ENCODE data around the gene CLASP1.
"Not testable (repeated sequence)": the region's sequence is repeated elsewhere in the genome, so short reads cannot be mapped to it uniquely, and the experiment has no call there.

Gene CLASP1

DNA sequence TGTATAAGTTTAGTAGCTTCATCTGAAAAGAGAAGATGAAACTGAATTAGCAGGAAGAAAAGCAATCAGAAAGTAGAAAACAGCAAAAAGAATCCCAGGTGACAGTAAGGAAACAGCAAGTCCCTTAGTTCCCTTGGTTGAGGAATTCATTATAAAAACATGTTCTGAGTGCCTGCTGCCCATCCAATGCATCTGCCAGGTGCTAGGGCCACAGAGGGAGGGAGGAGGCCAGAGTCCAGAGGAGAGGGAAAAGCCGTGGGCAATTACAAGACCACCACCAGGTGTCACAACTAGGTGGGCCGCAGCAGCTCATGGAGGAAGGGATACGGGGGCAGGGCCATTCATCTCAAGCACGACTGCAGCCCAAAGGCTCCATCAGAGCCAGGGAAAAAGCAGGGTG lies 308.3 kb downstream of the CLASP1 start:
- FAIRE-seq, result no peak

DNA sequence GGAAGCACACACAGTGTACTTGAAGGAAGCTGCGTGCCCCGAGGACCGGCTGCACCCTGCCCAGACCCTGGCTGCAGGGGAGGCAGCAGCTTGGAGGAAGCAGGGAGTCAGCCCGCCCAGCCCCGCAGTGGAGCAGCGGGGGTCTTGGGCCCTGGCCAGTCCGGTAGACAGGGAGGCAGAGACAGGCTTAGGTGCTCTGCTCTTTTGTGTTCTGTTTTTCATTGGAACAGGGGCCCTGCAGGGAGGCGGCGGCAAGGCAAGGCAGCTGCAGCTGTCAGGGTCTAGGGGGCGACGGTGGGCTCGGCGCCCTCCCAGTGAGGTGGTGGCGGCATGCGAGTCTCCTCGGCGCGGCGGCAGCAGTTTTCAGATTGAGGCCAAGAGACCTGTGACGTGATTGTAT lies 311.0 kb downstream of the CLASP1 start:
- no peak for FAIRE-seq

DNA sequence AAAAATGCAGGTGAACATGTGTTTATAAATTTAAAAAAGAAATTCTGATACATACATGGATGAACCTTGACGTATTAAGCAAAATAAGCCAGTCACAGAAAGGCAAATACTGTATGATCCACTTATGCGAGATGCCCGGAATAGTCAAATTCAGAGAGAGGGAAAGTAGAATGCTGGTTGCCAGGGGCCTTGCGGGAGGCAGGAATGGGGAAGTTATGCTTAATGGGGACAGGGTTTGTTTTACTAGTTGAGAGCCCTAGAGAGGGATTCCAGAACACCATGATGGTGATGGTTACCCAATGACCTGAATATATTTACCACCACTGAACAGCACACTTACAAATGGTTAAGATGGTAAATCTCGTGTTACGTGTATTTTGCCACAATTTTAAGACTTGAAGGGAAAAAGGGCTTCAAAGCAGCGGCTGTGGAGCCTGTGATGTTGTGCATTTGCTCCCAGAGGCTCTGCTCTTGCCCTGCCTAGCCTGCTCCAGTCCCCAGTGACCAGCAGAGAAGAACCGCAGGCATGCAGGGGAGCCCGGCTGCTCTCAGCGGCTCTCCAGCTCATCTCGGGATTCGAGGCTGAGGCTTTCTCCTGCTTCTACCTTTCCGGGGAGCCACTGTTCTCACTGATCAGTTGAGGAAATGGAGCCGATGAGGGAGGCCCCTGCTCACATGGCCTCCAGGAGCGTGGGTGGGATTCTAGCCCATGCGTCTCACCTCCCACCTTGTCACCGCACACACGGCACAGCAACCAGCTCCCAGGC lies 312.6 kb downstream of the CLASP1 start:
- FAIRE-seq, result no peak

DNA sequence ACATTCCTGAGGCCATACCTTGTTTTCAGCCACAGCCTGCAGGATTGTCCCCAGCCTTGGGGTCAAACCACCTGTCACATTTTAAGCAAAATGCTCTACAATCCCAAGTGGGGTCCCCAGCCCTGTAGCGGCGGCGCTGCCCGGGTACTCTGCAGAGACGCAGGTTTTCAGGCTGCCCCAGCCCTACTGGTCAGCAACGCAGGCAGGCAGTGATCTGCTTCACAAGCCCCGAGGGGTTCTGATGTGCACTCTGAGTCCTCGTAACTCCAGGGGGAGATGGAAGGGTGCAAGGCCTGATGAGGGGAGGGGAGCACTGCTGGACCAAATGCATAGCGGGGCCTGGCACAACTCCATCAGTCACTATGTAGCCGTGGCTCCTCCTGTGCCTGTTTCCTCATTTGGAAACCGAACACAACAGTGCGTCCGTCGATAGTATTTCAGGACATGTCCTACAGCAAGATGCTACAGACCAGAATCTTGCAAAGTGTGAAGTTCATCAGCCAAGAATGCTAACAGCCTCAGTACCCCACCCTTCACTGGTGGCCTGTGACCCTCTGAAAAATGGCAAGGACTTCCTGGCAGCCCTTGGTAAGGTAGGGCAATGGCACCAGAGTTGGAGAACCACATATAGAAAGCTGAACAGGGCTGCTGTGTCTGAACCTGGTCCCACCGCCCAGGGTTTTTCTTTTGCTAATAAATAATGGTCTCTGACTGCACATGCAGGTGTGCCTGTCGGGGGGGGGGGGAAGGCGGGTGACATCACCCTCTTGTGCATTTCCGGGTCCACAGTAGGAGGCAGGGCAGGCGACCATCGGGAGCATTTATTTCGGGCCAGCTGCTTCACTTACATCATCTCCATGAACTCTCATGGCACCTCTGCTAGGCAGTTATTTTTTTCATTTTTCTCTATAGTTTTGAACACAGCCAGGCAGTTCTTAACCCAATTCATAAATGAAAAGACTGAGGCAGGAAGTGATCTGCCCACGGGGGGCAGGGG lies 313.7 kb downstream of the CLASP1 start:
- no peak for FAIRE-seq

DNA sequence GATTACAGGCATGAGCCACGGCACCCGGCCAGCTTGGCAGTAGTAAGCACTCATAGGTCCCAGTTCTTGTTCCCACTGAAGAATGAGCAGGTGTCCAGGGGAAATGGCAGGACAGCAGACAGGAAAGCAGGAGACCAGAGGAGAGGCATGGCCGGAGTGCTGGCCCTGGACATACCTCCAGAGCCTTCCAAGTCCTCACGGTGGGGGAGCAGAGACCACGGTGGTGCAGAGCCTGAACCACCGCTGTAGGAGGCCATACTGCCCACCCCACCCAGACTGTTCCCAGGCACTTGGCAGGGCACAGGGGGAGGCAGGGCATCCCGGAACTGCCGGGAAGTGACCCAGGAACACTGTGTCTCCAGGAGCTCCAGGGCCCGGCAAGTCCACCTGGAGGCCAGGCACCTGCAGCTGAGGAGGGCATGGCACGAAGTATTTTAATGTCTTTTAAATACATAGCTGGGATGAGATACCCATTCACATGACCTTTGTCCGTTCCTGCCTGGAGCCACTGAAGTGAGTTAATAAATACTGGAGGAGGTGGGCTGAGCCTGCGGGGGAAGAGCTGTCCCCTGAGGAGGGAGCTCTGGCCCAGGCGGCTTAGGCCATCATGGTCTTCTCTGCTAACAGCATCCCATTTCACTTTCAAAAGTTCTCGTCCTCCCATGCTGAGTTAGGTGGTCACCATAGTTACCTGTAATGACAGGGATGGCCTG lies 314.5 kb downstream of the CLASP1 start:
- FAIRE-seq, result no peak

DNA sequence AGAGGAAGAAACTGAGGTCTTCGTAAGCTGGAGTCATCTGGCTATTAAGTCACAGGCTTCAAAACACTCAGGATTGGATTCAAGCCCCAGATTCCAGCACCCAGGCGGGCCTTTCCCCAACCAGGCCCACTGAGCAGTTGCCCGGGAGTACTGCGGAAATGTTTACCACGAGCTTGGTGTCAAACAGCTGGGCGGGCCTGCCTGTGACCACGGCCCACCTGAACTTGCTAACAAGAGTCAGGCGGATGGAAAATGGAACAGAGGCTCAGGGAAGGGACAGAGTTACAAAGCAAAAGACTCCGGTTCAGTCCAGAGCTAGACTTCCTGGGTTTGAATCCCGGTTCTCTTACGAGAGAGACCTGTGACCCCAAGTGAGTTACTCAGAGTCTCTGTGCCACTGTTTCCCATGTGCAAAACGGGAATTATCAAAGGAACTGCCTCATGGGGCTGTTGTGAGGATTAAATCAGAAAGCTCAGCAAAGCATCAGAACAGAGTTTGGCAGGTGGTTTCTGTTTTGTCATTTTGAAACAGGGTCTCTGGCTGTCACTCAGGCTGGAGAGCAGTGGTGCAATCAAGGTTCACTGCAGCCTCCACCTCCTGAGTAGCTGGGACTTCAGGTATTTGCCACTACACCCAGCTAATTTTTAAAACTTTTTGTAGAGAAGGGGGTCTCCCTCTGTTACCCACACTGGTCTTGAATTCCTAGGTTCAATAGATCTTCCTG lies 315.3 kb downstream of the CLASP1 start:
- FAIRE-seq, result no peak

DNA sequence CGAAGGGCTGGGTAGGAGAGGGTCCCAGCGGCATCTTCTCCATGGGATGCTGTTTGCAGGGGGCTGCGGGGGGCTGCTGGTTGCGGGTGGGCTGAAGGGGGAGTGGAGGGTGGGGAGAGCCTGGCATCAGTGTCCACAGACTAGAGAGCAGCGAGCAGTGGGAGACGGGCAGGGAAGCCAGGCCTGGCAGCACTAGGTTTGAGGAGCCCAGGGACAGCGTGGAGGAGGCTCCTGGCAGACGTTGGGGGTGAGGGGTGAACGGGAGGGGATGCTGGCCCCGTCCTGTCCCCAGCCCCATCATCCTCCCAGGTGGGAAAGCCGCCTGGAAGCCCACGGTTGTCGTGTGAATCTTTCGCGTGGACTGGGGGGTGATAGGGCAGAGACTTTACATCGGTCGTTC lies 316.0 kb downstream of the CLASP1 start:
- no peak for FAIRE-seq

DNA sequence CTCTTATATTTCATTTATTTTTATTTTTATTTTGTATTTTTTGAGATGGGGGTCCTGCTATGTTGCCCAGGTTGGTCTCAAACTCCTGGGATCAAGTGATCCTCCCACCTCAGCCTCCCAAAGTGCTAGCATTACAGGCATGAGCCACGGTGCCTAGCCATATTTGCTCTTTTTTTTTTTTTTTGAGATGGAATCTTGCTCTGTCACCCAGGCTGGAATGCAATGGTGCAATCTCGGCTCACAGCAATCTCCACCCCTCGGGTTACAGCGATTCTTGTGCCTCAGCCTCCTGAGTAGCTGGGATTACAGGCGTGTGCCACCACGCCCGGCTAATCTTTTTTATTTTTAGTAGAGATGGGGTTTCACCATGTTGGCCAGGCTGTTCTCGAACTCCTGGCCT lies 317.9 kb downstream of the CLASP1 start:
- not testable (repeated sequence) for FAIRE-seq

DNA sequence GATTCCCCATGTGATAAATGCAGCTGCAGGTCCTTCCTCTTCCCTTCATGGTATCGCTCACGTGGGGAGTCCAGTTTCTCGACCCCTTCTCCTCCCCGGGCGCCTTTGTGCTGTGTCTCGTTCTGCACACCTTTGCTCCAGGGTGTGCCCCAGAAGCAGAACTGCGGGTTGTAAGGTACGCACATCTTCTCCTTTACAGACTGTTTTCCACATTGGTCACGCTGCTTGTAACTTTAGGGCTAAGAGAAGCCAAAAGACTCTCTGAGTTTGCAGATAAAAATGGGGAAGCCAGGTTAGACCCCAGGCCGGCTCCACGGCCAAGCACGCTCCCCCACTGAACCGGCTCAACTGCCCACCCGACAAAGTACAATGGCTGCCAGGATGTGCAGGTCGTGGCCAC lies 318.3 kb downstream of the CLASP1 start:
- FAIRE-seq, result no peak

DNA sequence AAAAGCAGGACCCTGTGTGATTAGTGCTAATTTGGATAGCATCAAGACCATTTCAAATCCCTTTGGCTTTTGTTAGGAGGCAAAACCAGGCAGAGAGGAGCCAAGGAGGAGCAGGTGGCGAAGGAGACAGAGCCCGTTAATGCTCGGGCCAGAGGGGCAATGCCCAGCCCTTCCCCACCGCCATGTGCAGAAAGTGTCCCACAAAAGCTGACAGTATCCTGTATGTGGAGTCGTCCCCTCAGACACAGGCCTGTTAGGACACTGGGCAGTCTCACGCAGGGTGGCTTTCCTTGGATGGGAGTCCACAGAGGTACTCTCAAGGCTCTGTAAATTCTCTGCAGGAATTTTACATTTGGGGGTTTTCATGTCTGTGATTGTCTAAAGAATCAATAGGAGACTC lies 319.5 kb downstream of the CLASP1 start:
- FAIRE-seq, result no peak

DNA sequence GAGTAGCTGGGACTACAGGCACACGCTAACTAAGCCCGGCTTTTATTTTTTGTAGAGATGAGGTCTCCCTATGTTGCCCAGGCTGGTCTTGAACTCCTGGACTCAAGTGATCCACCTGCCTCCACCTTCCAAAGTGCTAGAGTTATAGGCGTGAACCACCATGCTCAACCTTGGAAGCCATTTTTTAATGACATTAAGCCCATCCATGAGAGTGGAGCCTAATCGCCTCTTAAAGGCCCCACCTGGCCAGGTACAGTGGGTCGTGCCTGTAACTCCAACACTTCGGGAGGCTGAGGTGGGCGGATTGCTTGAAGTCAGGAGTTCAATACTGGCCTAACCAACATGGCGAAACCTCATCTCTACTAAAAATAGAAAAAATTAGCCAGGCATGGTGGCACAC lies 322.6 kb downstream of the CLASP1 start:
- FAIRE-seq, result no peak

DNA sequence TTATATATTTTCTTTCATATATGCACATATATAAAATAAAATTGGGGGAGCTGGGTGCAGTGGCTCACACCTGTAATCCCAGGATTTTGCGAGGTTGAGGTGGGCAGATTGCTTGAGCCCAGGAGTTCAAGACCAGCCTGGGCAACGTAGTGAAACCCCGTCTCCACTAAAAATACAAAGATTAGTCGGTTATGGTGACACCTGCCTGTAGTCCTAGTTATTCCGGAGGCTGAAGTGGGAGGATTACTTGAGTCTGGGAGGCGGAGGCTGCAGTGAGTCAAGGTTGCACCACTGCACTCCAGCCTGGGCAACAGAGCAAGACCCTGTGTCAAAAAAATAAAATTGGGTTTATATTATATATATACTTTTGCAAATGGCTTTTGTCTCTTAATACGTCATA lies 324.7 kb downstream of the CLASP1 start:
- FAIRE-seq, result no peak

DNA sequence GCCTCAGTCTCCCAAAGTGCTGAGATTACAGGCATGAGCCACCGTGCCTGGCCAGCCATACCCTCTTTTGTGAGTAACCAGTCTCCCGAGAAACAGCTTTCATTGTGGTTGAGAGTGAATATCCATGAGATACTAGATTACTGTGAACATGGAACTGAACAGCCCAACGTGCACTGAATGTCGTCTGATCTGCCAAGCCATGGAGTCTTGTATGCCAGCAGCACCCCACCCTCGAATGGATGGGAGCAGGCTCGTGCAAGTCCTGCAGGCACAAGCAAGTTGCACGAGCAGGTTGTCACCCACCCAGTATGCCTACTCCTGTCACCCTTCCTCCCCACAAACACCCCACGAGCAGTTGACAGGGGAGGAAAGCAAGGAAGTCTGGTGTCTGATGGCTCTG lies 327.8 kb downstream of the CLASP1 start:
- no peak for FAIRE-seq

DNA sequence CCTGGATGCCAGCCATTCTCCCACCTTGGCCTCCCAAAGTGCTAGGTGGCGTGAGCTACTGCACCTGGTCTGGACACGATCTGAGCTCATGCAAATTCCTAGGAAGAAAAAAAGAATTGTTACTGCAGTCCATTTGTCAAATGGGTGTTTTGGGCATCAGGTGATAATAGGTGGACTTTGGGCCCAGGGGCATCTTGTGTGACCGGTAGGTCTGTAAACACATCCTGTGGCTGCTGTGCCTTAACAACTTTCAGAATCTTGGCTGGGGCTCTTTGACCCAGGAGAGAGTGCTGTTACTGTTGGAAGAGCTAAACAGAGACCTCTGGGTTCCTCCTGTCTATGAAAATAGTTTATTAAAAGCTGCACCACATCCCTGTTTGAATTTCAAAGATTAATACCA lies 329.3 kb downstream of the CLASP1 start:
- no peak for FAIRE-seq

DNA sequence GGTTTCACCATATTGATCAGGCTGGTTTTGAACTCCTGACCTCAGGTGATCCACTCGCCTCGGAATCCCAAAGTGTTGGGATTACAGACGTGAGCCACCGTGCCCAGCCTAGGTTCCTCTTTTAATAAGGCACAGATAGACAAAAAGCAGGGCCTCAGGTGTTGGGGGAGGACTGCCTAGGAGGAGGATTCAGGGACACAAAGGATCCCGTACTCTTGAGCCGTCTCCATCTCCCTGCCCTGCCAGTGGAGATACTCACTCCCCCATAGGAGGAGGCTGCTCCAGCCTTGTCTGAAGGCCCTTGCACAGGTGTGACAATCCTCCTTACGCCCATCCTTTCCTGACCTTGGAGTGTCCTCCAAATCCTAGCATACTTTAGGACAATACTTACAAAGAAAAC lies 332.3 kb downstream of the CLASP1 start:
- no peak for FAIRE-seq

DNA sequence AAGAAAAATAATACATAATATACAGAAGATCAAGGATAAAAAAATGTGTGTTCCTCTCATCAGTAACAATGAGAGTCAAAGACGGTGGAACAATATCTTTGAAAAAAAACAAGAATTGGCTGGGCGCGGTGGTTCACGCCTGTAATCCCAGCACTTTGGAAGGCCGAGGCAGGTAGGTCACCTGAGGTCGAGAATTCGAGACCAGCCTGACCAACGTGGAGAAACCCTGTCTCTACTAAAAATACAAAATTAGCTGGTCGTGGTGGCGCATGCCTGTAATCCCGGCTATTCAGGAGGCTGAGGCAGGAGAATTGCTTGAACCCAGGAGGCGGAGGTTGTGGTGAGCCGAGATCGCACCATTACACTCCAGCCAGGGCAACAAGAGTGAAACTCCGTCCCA lies 335.6 kb downstream of the CLASP1 start:
- FAIRE-seq, result not testable (repeated sequence)

DNA sequence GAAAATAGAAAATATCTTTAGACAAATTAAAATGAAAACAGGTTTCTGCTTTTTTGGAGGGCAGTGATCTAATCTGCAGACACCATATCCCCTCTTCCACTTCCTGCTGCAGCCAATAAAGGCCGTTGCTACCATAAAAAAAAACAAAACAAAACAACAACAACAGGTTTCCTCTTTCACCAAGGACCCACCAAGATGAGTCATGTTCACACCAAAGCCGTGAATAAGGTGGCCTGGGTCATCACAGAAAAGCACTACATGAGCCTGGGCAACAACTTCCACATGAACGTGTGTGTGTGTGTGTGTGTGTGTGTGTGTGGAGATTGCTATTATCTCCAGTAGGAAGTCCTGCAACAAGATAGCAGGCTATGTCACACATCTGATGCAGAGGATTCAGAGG lies 339.5 kb downstream of the CLASP1 start:
- FAIRE-seq, result no peak

DNA sequence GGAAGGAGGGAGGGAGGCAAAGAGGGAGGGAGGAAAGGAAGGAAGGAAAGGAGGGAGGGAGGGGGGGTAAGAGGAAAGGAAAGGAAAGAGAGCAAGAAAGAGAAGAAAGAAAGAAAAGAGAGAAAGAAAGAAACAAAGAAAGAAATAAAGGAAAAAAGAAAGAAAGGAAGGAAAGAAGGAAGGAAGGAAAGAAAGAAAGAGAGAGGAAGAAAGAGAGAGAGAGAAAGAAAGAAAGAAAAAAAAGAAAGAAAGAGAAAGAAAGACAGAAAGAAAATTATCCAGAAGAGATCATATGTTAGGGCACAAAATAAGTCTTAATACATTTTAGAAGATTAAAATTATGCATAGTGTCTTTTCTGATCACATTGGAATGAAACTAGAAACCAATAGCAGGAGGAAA lies 339.9 kb downstream of the CLASP1 start:
- FAIRE-seq, result no peak

DNA sequence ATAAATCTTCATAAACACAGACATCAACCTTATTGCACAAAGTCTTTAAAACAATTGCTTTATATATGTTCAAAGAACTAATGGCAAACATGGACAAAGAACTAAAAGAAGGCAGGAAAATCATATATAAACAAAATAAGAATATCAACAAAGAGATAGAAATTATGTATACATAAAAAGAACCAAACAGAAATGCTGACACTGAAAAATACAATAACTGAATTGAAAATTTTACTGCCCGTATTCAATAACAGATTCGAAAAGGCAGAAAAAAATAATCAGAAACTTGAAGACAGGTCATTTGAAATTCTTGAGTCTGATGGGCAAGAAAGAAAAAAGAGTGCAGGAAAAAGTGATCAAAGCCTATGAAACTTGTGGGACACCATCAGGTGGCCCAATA lies 342.2 kb downstream of the CLASP1 start:
- FAIRE-seq, result no peak

DNA sequence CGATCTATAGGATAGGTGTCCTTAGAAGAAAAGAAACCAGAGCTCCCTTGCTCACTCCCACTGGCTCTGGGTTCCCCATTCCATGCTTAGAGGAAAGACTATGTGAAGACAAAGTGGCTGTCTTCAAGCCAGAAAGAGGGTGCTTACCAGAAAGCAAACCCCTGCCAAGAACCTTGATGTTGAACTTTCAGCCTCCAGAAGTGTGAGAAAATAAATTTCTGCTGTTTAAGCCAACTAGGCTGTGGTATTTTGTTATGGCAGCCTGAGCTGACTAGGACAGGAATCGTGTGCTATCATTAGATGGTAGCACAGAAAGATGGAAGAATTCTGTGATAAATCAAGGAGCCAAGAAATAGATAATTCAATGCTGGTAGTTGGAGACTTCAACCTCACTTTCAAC lies 344.3 kb downstream of the CLASP1 start:
- no peak for FAIRE-seq

DNA sequence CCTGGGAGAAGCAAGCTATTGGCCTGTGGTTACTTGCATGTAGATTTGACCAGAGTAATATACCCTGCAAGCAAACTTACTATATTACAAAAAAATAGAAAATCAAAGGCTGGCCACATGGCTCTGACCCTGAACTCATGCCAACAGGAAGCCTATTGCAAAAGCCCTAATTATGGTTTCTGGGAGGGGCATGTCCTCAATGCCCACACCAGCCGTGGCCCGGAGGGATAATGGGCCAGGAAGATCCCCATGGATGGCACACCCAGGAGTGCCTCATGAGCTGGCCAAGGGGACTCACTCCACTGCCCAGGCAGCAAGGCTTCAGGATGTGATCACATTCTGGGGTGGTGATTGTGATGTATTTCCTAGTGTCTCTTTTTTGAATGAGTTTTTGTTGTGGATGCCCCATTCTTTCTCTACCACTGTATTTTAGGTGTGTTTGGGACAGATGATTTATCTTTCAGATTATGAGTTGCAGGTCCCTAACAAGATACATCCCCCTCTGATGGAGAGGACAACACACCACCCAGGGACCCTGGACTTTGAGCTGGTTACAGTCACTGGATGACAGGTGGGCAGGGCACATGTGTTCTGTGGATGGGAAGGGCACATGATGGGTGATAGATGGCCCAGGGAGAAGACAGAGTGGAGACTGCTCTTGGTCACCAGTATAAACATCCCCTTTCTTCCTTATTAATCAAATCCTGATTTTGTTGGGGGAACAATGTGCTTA lies 345.6 kb downstream of the CLASP1 start:
- FAIRE-seq, result no peak

DNA sequence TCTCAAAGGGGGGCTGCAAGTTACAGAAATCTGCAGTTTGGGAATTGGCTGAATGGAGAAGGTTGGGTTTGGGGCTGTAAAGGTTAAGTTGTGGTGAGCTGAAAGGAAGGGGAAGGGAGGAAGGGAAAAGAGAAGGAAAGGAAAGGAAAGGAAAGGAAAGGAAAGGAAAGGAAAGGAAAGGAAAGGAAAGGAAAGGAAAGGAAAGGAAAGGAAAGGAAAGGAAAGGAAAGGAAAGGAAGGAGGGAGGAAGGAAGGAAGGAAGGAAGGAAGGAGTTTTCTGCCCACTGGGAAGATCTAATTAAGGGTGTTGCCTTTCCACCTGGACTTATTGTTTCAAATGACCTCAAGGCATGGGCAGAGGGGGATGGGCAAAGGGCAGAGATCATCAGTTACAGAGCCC lies 348.1 kb downstream of the CLASP1 start:
- FAIRE-seq, result not testable (repeated sequence)
